ENCODE measurements around the gene BUB1.
"Not testable (repeated sequence)": the region's sequence is repeated elsewhere in the genome, so short reads cannot be mapped to it uniquely, and the experiment has no call there.

- not testable (repeated sequence) for TF ChIP-seq CTCF, POLR2A (IDR thresholded peaks at IDR 0.05)
Observed at GRCh38 chr2:110603917-110604591, 73.8 kb downstream of the BUB1 start.

All from thyroid gland (tissue), 4 donors.